Amniotic epithelial cell (primary cell): ENCODE measurements around the gene KIAA0513.

ENCODE experiments used
- DNase-seq: peaks from one replicate; pipeline ENCODE4 v3.0.0-alpha.2; 2010; ENCODE audit warnings: low read depth

KIAA0513 gene

GRCh38 chr16:85072076-85072860, 44.7 kb downstream of the KIAA0513 start:
- no peak for DNase-seq

GRCh38 chr16:85072947-85073346, 45.4 kb downstream of the KIAA0513 start:
- no peak for DNase-seq

- no peak for DNase-seq
Observed at GRCh38 chr16:85074225-85074914, 46.8 kb downstream of the KIAA0513 start.

GRCh38 chr16:85075236-85075924, 47.8 kb downstream of the KIAA0513 start:
- no peak for DNase-seq

GRCh38 chr16:85077039-85077438, 49.4 kb downstream of the KIAA0513 start:
- DNase-seq, result no peak

- DNase-seq, result no peak
Observed at GRCh38 chr16:85077576-85078125, 50.1 kb downstream of the KIAA0513 start.

- no peak for DNase-seq
Observed at GRCh38 chr16:85078226-85078625, 50.6 kb downstream of the KIAA0513 start.

- no peak for DNase-seq
Observed at GRCh38 chr16:85078952-85079351, 51.4 kb downstream of the KIAA0513 start.

GRCh38 chr16:85079785-85080570, 52.4 kb downstream of the KIAA0513 start:
- DNase-seq, result no peak

GRCh38 chr16:85081038-85081437, 53.4 kb downstream of the KIAA0513 start:
- DNase-seq, result no peak

- no peak for DNase-seq
Observed at GRCh38 chr16:85081765-85082164, 54.2 kb downstream of the KIAA0513 start.

- no peak for DNase-seq
Observed at GRCh38 chr16:85082173-85083050, 54.8 kb downstream of the KIAA0513 start.

GRCh38 chr16:85083051-85083639, 55.5 kb downstream of the KIAA0513 start:
- DNase-seq, result no peak

- DNase-seq, result no peak
Observed at GRCh38 chr16:85084841-85085510, 57.4 kb downstream of the KIAA0513 start.

- no peak for DNase-seq
Observed at GRCh38 chr16:85085721-85086120, 58.1 kb downstream of the KIAA0513 start.

- DNase-seq, result peak; percentile 43
Observed at GRCh38 chr16:85086347-85087291, 59.0 kb downstream of the KIAA0513 start.

- no peak for DNase-seq
Observed at GRCh38 chr16:85087899-85088569, 60.4 kb downstream of the KIAA0513 start.

- DNase-seq, result no peak
Observed at GRCh38 chr16:85088570-85089199, 61.1 kb downstream of the KIAA0513 start.
